Osteoblast (primary cell): ENCODE data around the gene TM2D1. TPM values are rescaled to one million over a fixed set of nuclear protein-coding genes. Genes with fewer than 3 reads are reported as not detected.
"Not testable (repeated sequence)": the region's sequence is repeated elsewhere in the genome, so short reads cannot be mapped to it uniquely, and the experiment has no call there.

Source experiments
- DNase-seq: peaks from one replicate; pipeline ENCODE4 v3.0.0; 2011; ENCODE audit warnings: low spot score, mixed read lengths; ENCODE audit not compliant: insufficient read length; ENCODE audit errors: missing footprints
- H2AFZ ChIP-seq: 2 replicates; pipeline ENCODE4 v1.6.0; 2011; ENCODE audit warnings: mild to moderate bottlenecking, low read length
- H3K27ac ChIP-seq: 2 replicates; pipeline ENCODE4 v1.5.1; 2011; ENCODE audit warnings: mild to moderate bottlenecking, low read depth, low read length, moderate library complexity
- H3K27me3 ChIP-seq: 2 replicates; pipeline ENCODE4 v1.6.0; 2012; ENCODE audit warnings: mild to moderate bottlenecking, control low read depth, inconsistent platforms, low read length, moderate library complexity; ENCODE audit not compliant: insufficient read depth
- H3K36me3 ChIP-seq: 2 replicates; pipeline ENCODE4 v1.5.1; 2011; ENCODE audit warnings: mild to moderate bottlenecking, low read length, control low read depth, moderate library complexity; ENCODE audit not compliant: insufficient read depth
- H3K4me1 ChIP-seq: 2 replicates; pipeline ENCODE4 v1.5.1; 2011; ENCODE audit warnings: mild to moderate bottlenecking, low read length, control low read depth, moderate library complexity; ENCODE audit not compliant: insufficient read depth
- H3K4me2 ChIP-seq: 2 replicates; pipeline ENCODE4 v1.6.0; 2011; ENCODE audit warnings: mild to moderate bottlenecking, low read length; ENCODE audit not compliant: insufficient read depth
- H3K4me3 ChIP-seq: fragments of 200-600 bp; sonication (generic); 3 replicates; pipeline ENCODE4 v1.5.1; 2012; ENCODE audit warnings: mild to moderate bottlenecking, low read length, inconsistent platforms; ENCODE audit not compliant: insufficient read depth
- H3K79me2 ChIP-seq: 2 replicates; pipeline ENCODE4 v1.6.0; 2012; ENCODE audit warnings: mild to moderate bottlenecking, low read length, control low read depth, inconsistent platforms; ENCODE audit not compliant: insufficient read depth
- H3K9me3 ChIP-seq: 2 replicates; pipeline ENCODE4 v1.5.1; 2011; ENCODE audit warnings: low read depth, low read length, control low read depth
- H4K20me1 ChIP-seq: 2 replicates; pipeline ENCODE4 v1.6.0; 2012; ENCODE audit warnings: mild to moderate bottlenecking, low read length, control low read depth; ENCODE audit not compliant: insufficient read depth
- CTCF ChIP-seq: IDR thresholded peaks from 2 replicates; pipeline ENCODE4 v1.5.1; 2011; ENCODE audit warnings: mild to moderate bottlenecking, low read depth, low read length, moderate library complexity; ENCODE audit errors: extremely low read depth
- total RNA-seq: library from RNA; depleted of rRNA; stranded (reverse); fragments of >200 nt; gene quantifications from 2 replicates; pipeline ENCODE4 v1.2.3, GENCODE V29; 2012

The TM2D1 gene
- total RNA-seq, 1 donor = 40.2 TPM

- peaks cover 9% of the 10 kb centered on the region for H3K36me3 ChIP-seq
- no peak overlapping the region for H2AFZ ChIP-seq
- no peak for TF ChIP-seq CTCF
- no peaks in the 10 kb centered on the region for H4K20me1 ChIP-seq
- DNase-seq = no peak
- peaks cover 4% of the 10 kb centered on the region for H3K4me1 ChIP-seq
- peaks cover 41% of the 10 kb centered on the region for H3K79me2 ChIP-seq
- H3K27me3 ChIP-seq = no peaks in the 10 kb centered on the region
- H3K4me3 ChIP-seq = no peak overlapping the region
- no peak overlapping the region for H3K27ac ChIP-seq
- H3K9me3 ChIP-seq = no peaks in the 10 kb centered on the region
- H3K4me2 ChIP-seq = no peak overlapping the region
These were observed 13.0 kb downstream of the TM2D1 start for GRCh38 chr1:61711969-61712368.

DNA sequence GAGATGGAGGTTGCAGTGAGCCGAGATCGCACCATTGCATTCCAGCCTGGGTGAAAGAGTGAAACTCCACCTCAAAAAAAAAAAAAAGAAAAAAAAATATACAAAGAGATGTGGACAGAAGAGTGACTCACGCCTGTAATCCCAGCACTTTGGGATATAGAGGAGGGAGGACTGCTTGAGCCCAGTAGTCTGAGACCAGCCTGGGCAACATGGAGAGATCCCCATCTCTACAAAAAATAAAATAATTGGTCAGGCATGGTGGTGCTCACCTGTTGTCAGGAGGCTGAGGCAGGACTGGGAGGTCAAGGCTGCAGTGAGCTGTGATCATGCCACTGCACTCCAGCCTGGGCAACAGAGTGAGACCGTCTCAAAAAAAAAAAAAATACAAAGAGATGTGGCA is 13.7 kb downstream of the TM2D1 start:
- H2AFZ ChIP-seq, H3K27ac ChIP-seq, H3K36me3 ChIP-seq, H3K27me3 ChIP-seq, DNase-seq, H3K4me1 ChIP-seq, H3K9me3 ChIP-seq, H3K4me3 ChIP-seq, H4K20me1 ChIP-seq: not testable (repeated sequence)
- H3K4me2 ChIP-seq = peak overlapping the region; percentile 7
- peaks cover 37% of the 10 kb centered on the region for H3K79me2 ChIP-seq

DNA sequence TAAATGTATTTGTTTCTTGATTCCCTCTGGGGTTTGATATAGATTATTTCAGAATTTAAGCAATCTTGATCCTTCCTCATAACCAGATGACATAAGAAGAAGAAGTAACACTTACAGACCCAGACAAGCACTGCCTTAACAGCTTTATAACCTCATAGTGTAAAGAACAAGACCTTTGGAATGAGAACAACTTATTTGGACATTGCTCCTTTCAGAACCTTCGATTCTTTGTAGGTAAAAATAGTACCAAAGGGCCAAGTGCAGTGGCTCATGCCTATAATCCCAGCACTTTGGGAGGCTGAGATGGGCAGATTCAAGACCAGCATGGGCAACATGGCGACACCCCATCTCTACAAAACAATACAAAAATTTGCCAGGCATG is 15.0 kb downstream of the TM2D1 start:
- Histone ChIP-seq H3K36me3 (peaks cover 9% of the 10 kb centered on the region), H3K4me3 (no peak overlapping the region), H3K27ac (no peak overlapping the region), H4K20me1 (no peaks in the 10 kb centered on the region), H3K4me1 (peaks cover 4% of the 10 kb centered on the region), H3K9me3 (no peaks in the 10 kb centered on the region), H2AFZ (no peak overlapping the region), H3K27me3 (no peaks in the 10 kb centered on the region), H3K79me2 (peaks cover 30% of the 10 kb centered on the region), H3K4me2 (no peak overlapping the region)
- no peak for DNase-seq
- TF ChIP-seq CTCF = no peak

- TF ChIP-seq CTCF = no peak
- Histone ChIP-seq H3K27me3 (no peaks in the 10 kb centered on the region), H2AFZ (no peak overlapping the region), H3K4me2 (no peak overlapping the region), H3K4me1 (peaks cover 4% of the 10 kb centered on the region), H3K79me2 (peaks cover 24% of the 10 kb centered on the region), H3K9me3 (no peaks in the 10 kb centered on the region), H3K27ac (peak overlapping the region; percentile 61), H4K20me1 (no peaks in the 10 kb centered on the region), H3K36me3 (peaks cover 9% of the 10 kb centered on the region), H3K4me3 (no peak overlapping the region)
- DNase-seq = no peak
These were observed 15.7 kb downstream of the TM2D1 start for GRCh38 chr1:61708953-61709907.
